Stimulated activated CD8-positive, alpha-beta memory T cell treated with anti-CD3 and anti-CD28 coated beads, Interleukin-12 subunit alpha, Interleukin-12 subunit beta, amount 100 ng/mL, for 1 hour (primary cell): ENCODE results near the gene TESMIN.

Experiments used
- DNase-seq: peaks from one replicate; pipeline ENCODE4 v3.0.0-alpha.2; 2020; ENCODE audit warnings: low read depth

Gene TESMIN

GRCh38 chr11:68683536-68684384 is 67.6 kb downstream of the TESMIN start:
- no peak for DNase-seq

GRCh38 chr11:68683121-68683520 is 68.2 kb downstream of the TESMIN start:
- no peak for DNase-seq

GRCh38 chr11:68682531-68682961 is 68.8 kb downstream of the TESMIN start:
- DNase-seq, result no peak

- DNase-seq, result no peak
Observed at GRCh38 chr11:68680541-68681231, 70.6 kb downstream of the TESMIN start.

- no peak for DNase-seq
Observed at GRCh38 chr11:68678031-68678441, 73.3 kb downstream of the TESMIN start.

- DNase-seq, result no peak
Observed at GRCh38 chr11:68677432-68677831, 73.9 kb downstream of the TESMIN start.

- DNase-seq, result no peak
Observed at GRCh38 chr11:68674461-68674860, 76.9 kb downstream of the TESMIN start.

GRCh38 chr11:68673991-68674390 is 77.3 kb downstream of the TESMIN start:
- no peak for DNase-seq

GRCh38 chr11:68673306-68673945 is 77.9 kb downstream of the TESMIN start:
- no peak for DNase-seq

- DNase-seq, result no peak
Observed at GRCh38 chr11:68670208-68670992, 80.9 kb downstream of the TESMIN start.

- no peak for DNase-seq
Observed at GRCh38 chr11:68669301-68670090, 81.8 kb downstream of the TESMIN start.

- no peak for DNase-seq
Observed at GRCh38 chr11:68667511-68668500, 83.5 kb downstream of the TESMIN start.

- DNase-seq, result no peak
Observed at GRCh38 chr11:68666849-68667248, 84.5 kb downstream of the TESMIN start.

GRCh38 chr11:68665436-68665835 is 85.9 kb downstream of the TESMIN start:
- DNase-seq, result no peak

- no peak for DNase-seq
Observed at GRCh38 chr11:68664906-68665305, 86.4 kb downstream of the TESMIN start.

GRCh38 chr11:68664141-68664540 is 87.2 kb downstream of the TESMIN start:
- no peak for DNase-seq

GRCh38 chr11:68663482-68664010 is 87.8 kb downstream of the TESMIN start:
- DNase-seq, result no peak

- DNase-seq, result no peak
Observed at GRCh38 chr11:68661697-68662603, 89.4 kb downstream of the TESMIN start.

- no peak for DNase-seq
Observed at GRCh38 chr11:68661014-68661413, 90.3 kb downstream of the TESMIN start.
